Activated CD8-positive, alpha-beta memory T cell treated with anti-CD3 and anti-CD28 coated beads, Interleukin-2, amount 10 ng/mL, durations not matched to agents 7 days and 5 days (primary cell): Measurements from ENCODE around the gene B4GALT2. TPM values are rescaled to one million over a fixed set of nuclear protein-coding genes. Genes with fewer than 3 reads are reported as not detected.

Experiments
- ATAC-seq: fragments of 150-1000 bp; cut with Tn5 transposase; one replicate; pipeline ENCODE4 v1.10.0; 2021; ENCODE audit warnings: moderate library complexity
- CTCF ChIA-PET: fragments of 350-600 bp; sonication (Branson Sonifier 250); formaldehyde crosslinking; loops from one replicate; lab custom pipeline; 2021; ENCODE audit warnings: antibody characterized with exemption; lab: Charles Lee
- DNase-seq: peaks from one replicate; pipeline ENCODE4 v3.0.0-alpha.2; 2020
- H3K27ac Mint-ChIP-seq: one replicate; pipeline ENCODE4 v1.8.0; 2021; ENCODE audit warnings: mild to moderate bottlenecking, mixed read lengths
- H3K27me3 Mint-ChIP-seq: one replicate; pipeline ENCODE4 v1.8.0; 2021; ENCODE audit warnings: mixed read lengths
- H3K36me3 Mint-ChIP-seq: one replicate; pipeline ENCODE4 v1.8.0; 2021; ENCODE audit warnings: mild to moderate bottlenecking, mixed read lengths
- H3K4me1 Mint-ChIP-seq: one replicate; pipeline ENCODE4 v1.8.0; 2021; ENCODE audit warnings: mixed read lengths
- H3K4me3 Mint-ChIP-seq: one replicate; pipeline ENCODE4 v1.8.0; 2021; ENCODE audit warnings: mild to moderate bottlenecking, moderate library complexity, mixed read lengths
- H3K9me3 Mint-ChIP-seq: one replicate; pipeline ENCODE4 v1.8.0; 2022; ENCODE audit warnings: low read depth, mixed read lengths
- total RNA-seq, 2 experiments: library from RNA; stranded (reverse); gene quantifications; one replicate each; pipeline ENCODE4 v1.2.3, GENCODE V29; 2021

Gene B4GALT2
- total RNA-seq, result 10 to 100 TPM; 20.1 to 25.5 TPM

- Mint-ChIP-seq H3K9me3 (no peaks in the 10 kb centered on the region), H3K4me1 (peaks cover 49% of the 10 kb centered on the region)
These were observed at the start of gene B4GALT2 for GRCh38 chr1:43978551-43979260. TSS of gene B4GALT2 (plus strand) at chr1:43979210. CDS start at chr1:43981161, 1,951 bp downstream.

DNA sequence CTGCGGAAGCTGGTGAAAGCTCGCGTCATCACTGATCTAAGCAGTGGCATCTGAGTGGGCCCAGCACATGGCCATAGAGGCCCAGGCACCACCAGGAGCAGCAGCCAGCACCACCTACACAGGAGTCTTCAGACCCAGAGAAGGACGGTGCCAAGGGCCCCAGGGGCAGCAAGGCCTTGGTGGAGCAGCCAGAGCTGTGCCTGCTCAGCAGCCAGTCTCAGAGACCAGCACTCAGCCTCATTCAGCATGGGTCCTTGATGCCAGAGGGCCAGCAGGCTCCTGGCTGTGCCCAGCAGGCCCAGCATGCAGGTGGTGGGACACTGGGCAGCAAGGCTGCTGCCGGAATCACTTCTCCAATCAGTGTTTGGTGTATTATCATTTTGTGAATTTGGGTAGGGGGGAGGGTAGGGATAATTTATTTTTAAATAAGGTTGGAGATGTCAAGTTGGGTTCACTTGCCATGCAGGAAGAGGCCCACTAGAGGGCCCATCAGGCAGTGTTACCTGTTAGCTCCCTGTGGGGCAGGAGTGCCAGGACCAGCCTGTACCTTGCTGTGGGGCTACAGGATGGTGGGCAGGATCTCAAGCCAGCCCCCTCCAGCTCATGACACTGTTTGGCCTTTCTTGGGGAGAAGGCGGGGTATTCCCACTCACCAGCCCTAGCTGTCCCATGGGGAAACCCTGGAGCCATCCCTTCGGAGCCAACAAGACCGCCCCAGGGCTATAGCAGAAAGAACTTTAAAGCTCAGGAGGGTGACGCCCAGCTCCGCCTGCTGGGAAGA is 48.7 kb upstream of the B4GALT2 start:
- peaks cover 17% of the 10 kb centered on the region for H3K27me3 Mint-ChIP-seq
- H3K4me3 Mint-ChIP-seq, result no peak overlapping the region
- ATAC-seq (no peak), DNase-seq (no peak)
- H3K9me3 Mint-ChIP-seq, result no peaks in the 10 kb centered on the region
- CTCF ChIA-PET, result interaction anchor here (0.8 to 2.5 kb wide), 7 partner anchors 9 to 400 kb away, joined by 3 to 7 read pairs (median 5); no protein-coding TSS in a partner anchor
- peaks cover 2% of the 10 kb centered on the region for H3K36me3 Mint-ChIP-seq
- H3K4me1 Mint-ChIP-seq, result peaks cover 4% of the 10 kb centered on the region
- H3K27ac Mint-ChIP-seq, result no peak overlapping the region

More at GRCh38 chr1:43978551-43979260, at the start of gene B4GALT2:
- CTCF ChIA-PET, result interaction anchor here (1.1 kb wide), 1 partner anchor 32 kb away, joined by 4 read pairs; the partner anchor contains the start of gene IPO13
- DNase-seq (peak; percentile 55), ATAC-seq (peak; percentile 20)
- Mint-ChIP-seq H3K27me3 (no peaks in the 10 kb centered on the region), H3K4me3 (peak within 1 kb of the TSS; percentile 81), H3K27ac (peak within 1 kb of the TSS; percentile 77), H3K36me3 (peaks cover 17% of the 10 kb centered on the region)

DNA sequence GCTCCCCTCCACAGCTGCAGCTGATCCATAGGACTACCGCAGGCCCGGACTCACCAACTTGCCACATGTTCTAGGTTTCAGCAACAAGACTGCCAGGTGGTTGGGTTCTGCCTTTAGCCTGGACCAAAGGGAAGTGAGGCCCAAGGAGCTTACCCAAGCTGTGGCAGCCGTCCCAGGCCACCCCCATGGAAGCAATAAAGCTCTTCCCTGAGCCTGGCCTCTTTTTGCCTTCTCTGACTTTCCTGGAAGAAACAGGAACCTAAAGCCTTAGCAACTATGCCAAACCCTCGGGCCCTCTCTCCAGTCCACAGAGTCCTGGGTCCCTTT is 48.1 kb upstream of the B4GALT2 start:
- peaks cover 2% of the 10 kb centered on the region for H3K36me3 Mint-ChIP-seq
- CTCF ChIA-PET, result interaction anchor here (1.0 to 2.5 kb wide), 6 partner anchors 8 to 401 kb away, joined by 3 to 7 read pairs (median 5); no protein-coding TSS in a partner anchor
- ATAC-seq, result no peak
- peaks cover 4% of the 10 kb centered on the region for H3K4me1 Mint-ChIP-seq
- DNase-seq, result no peak
- H3K4me3 Mint-ChIP-seq, result no peak overlapping the region
- H3K9me3 Mint-ChIP-seq, result no peaks in the 10 kb centered on the region
- no peak overlapping the region for H3K27ac Mint-ChIP-seq
- H3K27me3 Mint-ChIP-seq, result peaks cover 20% of the 10 kb centered on the region

GRCh38 chr1:43931711-43932660 is 47.0 kb upstream of the B4GALT2 start:
- ATAC-seq (no peak), DNase-seq (no peak)
- Mint-ChIP-seq H3K4me1 (peaks cover 4% of the 10 kb centered on the region), H3K27ac (no peak overlapping the region), H3K4me3 (no peak overlapping the region), H3K36me3 (peaks cover 2% of the 10 kb centered on the region), H3K9me3 (no peaks in the 10 kb centered on the region), H3K27me3 (peaks cover 24% of the 10 kb centered on the region)
- CTCF ChIA-PET, result interaction anchor here (0.9 to 7.2 kb wide), 6 partner anchors 12 to 408 kb away, joined by 3 to 202 read pairs (median 7); partner anchors contain the start of gene IPO13

- peaks cover 2% of the 10 kb centered on the region for H3K36me3 Mint-ChIP-seq
- ATAC-seq (no peak), DNase-seq (no peak)
- H3K9me3 Mint-ChIP-seq, result no peaks in the 10 kb centered on the region
- H3K27me3 Mint-ChIP-seq, result peaks cover 24% of the 10 kb centered on the region
- CTCF ChIA-PET, result interaction anchor here (0.9 to 7.2 kb wide), 5 partner anchors 13 to 408 kb away, joined by 3 to 202 read pairs (median 11); partner anchors contain the start of gene IPO13
- H3K4me1 Mint-ChIP-seq, result peaks cover 4% of the 10 kb centered on the region
- no peak overlapping the region for H3K27ac Mint-ChIP-seq
- no peak overlapping the region for H3K4me3 Mint-ChIP-seq
These were observed 46.1 kb upstream of the B4GALT2 start for GRCh38 chr1:43932786-43933385.

- Mint-ChIP-seq H3K4me1 (peaks cover 4% of the 10 kb centered on the region), H3K9me3 (no peaks in the 10 kb centered on the region), H3K27ac (peak within 1 kb of the TSS; percentile 20), H3K36me3 (peaks cover 2% of the 10 kb centered on the region), H3K4me3 (no peak within 1 kb of the TSS), H3K27me3 (peaks cover 24% of the 10 kb centered on the region)
- CTCF ChIA-PET, result interaction anchor here (0.8 to 7.2 kb wide), 35 partner anchors 8 to 707 kb away, joined by 3 to 202 read pairs (median 6); partner anchors contain the start of genes ATP6V0B, IPO13 and PTPRF
- DNase-seq, result no peak
- ATAC-seq, result no peak
These were observed 45.5 kb upstream of the B4GALT2 start, which contains the start of gene ARTN for GRCh38 chr1:43933386-43934100. TSS of gene ARTN (plus strand) at chr1:43933801. CDS start at chr1:43935657, 1,856 bp downstream.

DNA sequence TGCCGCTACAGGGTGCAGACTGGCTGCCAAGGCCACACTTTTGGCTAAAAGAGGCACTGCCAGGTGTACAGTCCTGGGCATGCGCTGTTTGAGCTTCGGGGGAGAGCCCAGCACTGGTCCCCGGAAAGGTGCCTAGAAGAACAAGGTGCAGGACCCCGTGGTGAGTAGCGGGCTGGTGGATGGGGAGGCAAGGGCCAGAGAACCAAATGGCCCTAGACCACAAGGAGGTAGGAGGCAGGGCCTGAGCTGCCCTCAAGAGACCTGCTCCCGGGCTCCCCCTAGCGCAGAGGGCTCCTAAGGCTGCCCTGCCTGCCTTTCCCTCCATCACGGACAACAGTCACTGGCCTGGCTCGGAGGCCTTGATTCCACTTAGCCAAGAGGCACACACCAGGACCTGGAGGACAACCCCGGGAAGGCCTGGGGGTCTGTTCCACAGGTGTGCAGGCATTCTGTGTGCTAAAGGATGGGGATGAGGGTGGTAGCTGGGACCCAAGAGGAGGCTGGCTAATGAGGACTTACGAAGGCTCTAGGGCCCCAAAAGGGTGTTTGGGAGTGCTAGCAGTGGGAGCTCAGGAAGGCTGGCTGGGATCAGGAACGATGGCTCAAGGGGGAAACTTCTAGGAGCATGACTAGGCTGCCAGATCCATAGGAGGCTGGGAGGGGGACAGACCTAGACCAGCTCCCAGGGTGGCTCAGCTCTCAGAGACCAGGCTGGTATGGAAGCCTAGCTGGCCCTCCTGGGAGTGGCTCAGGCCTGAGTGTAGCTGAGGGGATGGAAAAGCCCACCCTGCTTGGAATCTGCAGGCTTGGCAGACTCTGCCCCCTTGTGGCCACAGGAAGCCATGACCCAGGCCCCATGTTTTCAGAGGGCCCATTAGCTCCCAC is 44.7 kb upstream of the B4GALT2 start:
- H3K4me3 Mint-ChIP-seq, result no peak overlapping the region
- H3K4me1 Mint-ChIP-seq, result peaks cover 4% of the 10 kb centered on the region
- DNase-seq, result peak; percentile 72
- peak; percentile 62 for ATAC-seq
- H3K27me3 Mint-ChIP-seq, result peaks cover 24% of the 10 kb centered on the region
- H3K27ac Mint-ChIP-seq, result peak overlapping the region; percentile 20
- H3K9me3 Mint-ChIP-seq, result no peaks in the 10 kb centered on the region
- CTCF ChIA-PET, result interaction anchor here (0.6 to 7.2 kb wide), 81 partner anchors 9 to 736 kb away, joined by 3 to 202 read pairs (median 4); partner anchors contain the start of genes ATP6V0B, IPO13, KDM4A and PTPRF
- peaks cover 2% of the 10 kb centered on the region for H3K36me3 Mint-ChIP-seq

GRCh38 chr1:43934986-43935324 is 44.1 kb upstream of the B4GALT2 start:
- DNase-seq (no peak), ATAC-seq (no peak)
- Mint-ChIP-seq H3K9me3 (no peaks in the 10 kb centered on the region), H3K27ac (no peak overlapping the region), H3K4me3 (no peak overlapping the region), H3K27me3 (peaks cover 24% of the 10 kb centered on the region), H3K4me1 (peaks cover 4% of the 10 kb centered on the region), H3K36me3 (peaks cover 2% of the 10 kb centered on the region)
- CTCF ChIA-PET, result interaction anchor here (0.6 to 7.2 kb wide), 76 partner anchors 9 to 737 kb away, joined by 3 to 202 read pairs (median 4); partner anchors contain the start of genes ATP6V0B, IPO13, KDM4A and PTPRF

DNA sequence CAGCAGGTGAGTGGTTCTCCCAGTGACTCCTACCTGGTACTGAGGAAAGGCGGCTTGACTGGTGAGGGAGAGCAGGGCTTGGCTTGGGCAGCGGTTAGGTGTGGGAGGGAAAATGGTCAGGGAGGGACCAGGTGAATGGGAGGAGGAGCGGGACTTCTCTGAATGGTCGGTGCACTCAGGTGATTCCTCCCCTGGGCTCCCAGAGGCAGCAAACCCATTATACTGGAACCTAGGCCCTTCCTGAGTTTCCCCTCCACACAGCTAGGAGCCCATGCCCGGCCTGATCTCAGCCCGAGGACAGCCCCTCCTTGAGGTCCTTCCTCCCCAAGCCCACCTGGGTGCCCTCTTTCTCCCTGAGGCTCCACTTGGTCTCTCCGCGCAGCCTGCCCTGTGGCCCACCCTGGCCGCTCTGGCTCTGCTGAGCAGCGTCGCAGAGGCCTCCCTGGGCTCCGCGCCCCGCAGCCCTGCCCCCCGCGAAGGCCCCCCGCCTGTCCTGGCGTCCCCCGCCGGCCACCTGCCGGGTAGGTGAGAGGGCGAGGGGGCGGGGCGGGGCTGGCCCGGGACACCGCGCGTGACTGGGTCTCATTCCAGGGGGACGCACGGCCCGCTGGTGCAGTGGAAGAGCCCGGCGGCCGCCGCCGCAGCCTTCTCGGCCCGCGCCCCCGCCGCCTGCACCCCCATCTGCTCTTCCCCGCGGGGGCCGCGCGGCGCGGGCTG is 43.1 kb upstream of the B4GALT2 start:
- H3K9me3 Mint-ChIP-seq, result no peaks in the 10 kb centered on the region
- ATAC-seq (no peak), DNase-seq (no peak)
- H3K4me1 Mint-ChIP-seq, result peaks cover 4% of the 10 kb centered on the region
- H3K27ac Mint-ChIP-seq, result no peak overlapping the region
- no peak overlapping the region for H3K4me3 Mint-ChIP-seq
- CTCF ChIA-PET, result interaction anchor here (0.6 to 7.2 kb wide), 35 partner anchors 11 to 410 kb away, joined by 3 to 202 read pairs (median 7); partner anchors contain the start of genes ATP6V0B, DPH2, IPO13 and PTPRF
- H3K27me3 Mint-ChIP-seq, result peaks cover 24% of the 10 kb centered on the region
- peaks cover 3% of the 10 kb centered on the region for H3K36me3 Mint-ChIP-seq

- Mint-ChIP-seq H3K4me3 (no peak overlapping the region), H3K27ac (no peak overlapping the region), H3K9me3 (no peaks in the 10 kb centered on the region), H3K36me3 (peaks cover 3% of the 10 kb centered on the region), H3K27me3 (peaks cover 24% of the 10 kb centered on the region), H3K4me1 (peaks cover 4% of the 10 kb centered on the region)
- CTCF ChIA-PET, result interaction anchor here (0.6 to 7.2 kb wide), 7 partner anchors 10 to 223 kb away, joined by 3 to 202 read pairs (median 4); partner anchors contain the start of genes DPH2 and IPO13
- peak; percentile 58 for ATAC-seq
- no peak for DNase-seq
These were observed 42.4 kb upstream of the B4GALT2 start for GRCh38 chr1:43936431-43937151.
